Thyroid gland (tissue), 4 donors: Measurements from ENCODE around the gene PRR5. TPM values are rescaled to one million over a fixed set of nuclear protein-coding genes. Genes with fewer than 3 reads are reported as not detected.
A peak's percentile ranks its signal among the peaks of the same experiment; 100 is the strongest.

Experiments used
- DNase-seq, 2 donors: peaks; one replicate each; pipeline ENCODE4 v3.0.0-alpha.2; 2019
- H3K27ac ChIP-seq, 3 donors: fragments of 200-600 bp; sonication (generic); 1 replicate in 2 of 3; 2 replicates in 1 of 3; pipeline ENCODE4 v1.5.1; 2016 to 2019; ENCODE audit warnings: mild to moderate bottlenecking in 1 of 3, moderate library complexity in 1 of 3
- H3K27me3 ChIP-seq: fragments of 200-600 bp; sonication (generic); one replicate; pipeline ENCODE4 v1.5.1; 2019
- H3K36me3 ChIP-seq, 2 donors: fragments of 200-600 bp; sonication (generic); one replicate each; pipeline ENCODE4 v1.5.1; 2016 to 2019
- H3K4me1 ChIP-seq, 2 donors: fragments of 200-600 bp; sonication (generic); one replicate each; pipeline ENCODE4 v1.5.1; 2017 to 2019
- H3K4me3 ChIP-seq, 3 donors: fragments of 200-600 bp; sonication (generic); replicated peaks in 1 of 3; 1 replicate in 2 of 3; 2 replicates in 1 of 3; pipeline ENCODE4 v1.5.1; 2016; ENCODE audit warnings: mild to moderate bottlenecking in 1 of 3
- H3K9me3 ChIP-seq: fragments of 200-600 bp; sonication (generic); one replicate; pipeline ENCODE4 v1.5.1; 2017
- CTCF ChIP-seq, 6 experiments: fragments of 200-600 bp in 3 of 6; fragments of 450-650 bp in 3 of 6; sonication (generic) in 3 of 6; IDR thresholded peaks; one replicate each; pipeline ENCODE4 v1.5.1; 2016 to 2019; ENCODE audit warnings: antibody characterized with exemption in 6 of 6, mild to moderate bottlenecking in 2 of 6, inconsistent platforms in 1 of 6, moderate library complexity in 1 of 6
- POLR2A ChIP-seq, 2 donors: fragments of 450-650 bp; IDR thresholded peaks; one replicate each; pipeline ENCODE4 v1.6.1; 2017; ENCODE audit warnings: antibody characterized with exemption in 2 of 2, mild to moderate bottlenecking in 2 of 2, moderate library complexity in 1 of 2
- WGBS, 2 donors: methylation state at CpG; one replicate each; pipeline ENCODE4 v1.1.5; 2017; 5-methylcytosine and 5-hydroxymethylcytosine counted together
- intact Hi-C: fragments of 100-400 bp; cut with DNase I; formaldehyde crosslinking; loops from one replicate; pipeline ENCODE4 v1.15.1; 2023
- total RNA-seq, 4 donors: library from RNA; depleted of rRNA; stranded (reverse); fragments of >200 nt; gene quantifications; one replicate each; pipeline ENCODE4 v1.2.3, GENCODE V29; 2016

The PRR5 gene
- total RNA-seq, 4 donors from 2014 or later = 17.3 to 31.8 (median 26.9) TPM

- no peak overlapping the region for H3K4me3 ChIP-seq
- peaks cover 0 to 5% of the 10 kb centered on the region in 2 donors for H3K4me1 ChIP-seq
- H3K27me3 ChIP-seq = no peaks in the 10 kb centered on the region
- intact Hi-C loops = no loop called here
- TF ChIP-seq CTCF (IDR thresholded peaks at IDR 0.05) (no peak), POLR2A (IDR thresholded peaks at IDR 0.05) (no peak)
- WGBS, 2 donors = 56 to 75% methylated on average over 7 to 10 of the region's 11 CpGs
- peak in 1 of 2 donors; percentile 31 for DNase-seq
- no peak overlapping the region for H3K27ac ChIP-seq
- H3K9me3 ChIP-seq = no peaks in the 10 kb centered on the region
- H3K36me3 ChIP-seq = no peaks in the 10 kb centered on the region
Measured at GRCh38 chr22:44685384-44686056, 16.5 kb upstream of the PRR5 start.

DNA sequence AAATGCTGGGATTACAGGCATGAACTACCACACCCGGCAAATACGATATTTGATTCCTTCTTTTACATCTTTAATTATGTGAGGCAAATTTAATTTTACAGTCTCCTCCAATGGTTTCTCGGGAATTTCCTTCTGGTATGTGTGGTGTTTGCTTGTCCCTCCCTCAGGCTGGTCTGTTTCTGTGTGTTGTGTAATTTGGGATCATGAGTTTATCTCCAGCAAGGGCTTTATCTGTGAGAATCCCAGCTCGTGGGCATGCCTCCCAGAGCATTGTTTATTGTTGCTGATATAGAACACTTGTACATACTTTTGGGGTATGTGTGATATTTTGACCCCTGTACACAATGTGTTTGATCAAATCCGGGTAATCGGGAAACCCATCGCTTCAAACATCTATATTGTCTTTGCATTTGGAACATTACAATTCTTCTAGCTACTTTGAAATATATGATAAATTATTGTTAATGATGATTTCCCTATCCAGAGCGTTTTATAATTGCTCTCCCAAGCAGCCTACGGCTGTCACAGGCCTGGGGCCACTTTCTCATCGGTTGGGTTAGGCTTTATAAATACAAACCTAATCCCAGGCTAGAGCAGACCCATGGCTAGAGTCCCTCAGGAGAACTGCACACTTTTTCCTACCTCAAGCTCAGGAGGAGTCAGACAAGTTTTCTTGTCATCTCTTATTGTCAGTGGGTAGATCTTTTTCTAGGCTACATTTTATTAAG, 15.0 kb upstream of the PRR5 start:
- no peak for TF ChIP-seq CTCF (IDR thresholded peaks at IDR 0.05)
- no peak for TF ChIP-seq POLR2A (IDR thresholded peaks at IDR 0.05)
- intact Hi-C loops = no loop called here
- Histone ChIP-seq H3K36me3 (no peaks in the 10 kb centered on the region), H3K4me3 (no peak overlapping the region), H3K9me3 (no peaks in the 10 kb centered on the region), H3K4me1 (peaks cover 0 to 5% of the 10 kb centered on the region in 2 donors), H3K27ac (no peak overlapping the region), H3K27me3 (no peaks in the 10 kb centered on the region)
- DNase-seq = no peak
- 74 to 83% methylated on average over 10 of the region's 10 CpGs for WGBS, 2 donors

DNA sequence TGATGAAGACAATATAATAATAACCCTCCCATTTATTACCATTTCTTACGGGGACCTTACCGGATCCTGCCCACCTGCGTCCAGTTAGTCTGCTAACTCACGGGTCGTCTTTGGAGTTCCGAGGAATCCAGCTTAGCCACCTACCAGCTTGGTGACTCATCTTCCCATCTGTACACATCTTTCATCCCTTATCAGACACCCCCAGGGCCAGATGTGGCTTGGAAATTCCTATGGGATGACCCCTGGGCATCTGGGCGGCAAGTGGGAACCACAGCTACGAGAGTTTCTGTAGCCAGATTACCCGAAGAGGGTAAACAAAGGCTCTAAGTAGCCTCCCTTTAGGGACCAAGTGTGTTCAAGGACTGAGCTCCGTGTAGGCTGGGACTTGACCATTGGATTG, 12.8 kb upstream of the PRR5 start:
- TF ChIP-seq CTCF (IDR thresholded peaks at IDR 0.05) (no peak), POLR2A (IDR thresholded peaks at IDR 0.05) (no peak)
- H3K4me3 ChIP-seq = no peak overlapping the region
- no peak for DNase-seq
- WGBS, 2 donors = 86% methylated on average over 10 of the region's 10 CpGs
- intact Hi-C loops = no loop called here
- H3K4me1 ChIP-seq = peaks cover 0 to 5% of the 10 kb centered on the region in 2 donors
- H3K27ac ChIP-seq = no peak overlapping the region
- H3K27me3 ChIP-seq = no peaks in the 10 kb centered on the region
- H3K9me3 ChIP-seq = no peaks in the 10 kb centered on the region
- H3K36me3 ChIP-seq = no peaks in the 10 kb centered on the region

- WGBS, 2 donors = 84 to 90% methylated on average over 9 of the region's 9 CpGs
- TF ChIP-seq POLR2A (IDR thresholded peaks at IDR 0.05) (no peak), CTCF (IDR thresholded peaks at IDR 0.05) (no peak)
Measured at GRCh38 chr22:44689915-44690524, 12.0 kb upstream of the PRR5 start.

More at GRCh38 chr22:44689915-44690524, 12.0 kb upstream of the PRR5 start:
- Histone ChIP-seq H3K36me3 (no peaks in the 10 kb centered on the region), H3K9me3 (no peaks in the 10 kb centered on the region), H3K27me3 (no peaks in the 10 kb centered on the region), H3K27ac (no peak overlapping the region), H3K4me3 (no peak overlapping the region), H3K4me1 (peaks cover 0 to 3% of the 10 kb centered on the region in 2 donors)
- no peak for DNase-seq
- intact Hi-C loops = no loop called here
